WTC11 (cell line): ENCODE data around the gene ENPP7.

ENCODE experiments used
- ATF2 ChIP-seq: sonication (generic); formaldehyde crosslinking; IDR thresholded peaks from 2 replicates; pipeline ENCODE4 v1.8.1; 2022; ENCODE audit warnings: low read depth, missing genetic modification reagents, borderline replicate concordance
- CTCF ChIP-seq: fragments of 200-600 bp; IDR thresholded peaks from 2 replicates; pipeline ENCODE4 v1.8.0; 2022; ENCODE audit warnings: antibody characterized with exemption
- ETV6 ChIP-seq: sonication (generic); formaldehyde crosslinking; IDR thresholded peaks from 2 replicates; pipeline ENCODE4 v1.8.1; 2022; ENCODE audit warnings: mild to moderate bottlenecking, missing genetic modification reagents
- MAX ChIP-seq: sonication (generic); formaldehyde crosslinking; IDR thresholded peaks from 2 replicates; pipeline ENCODE4 v1.8.0; 2022; ENCODE audit warnings: mild to moderate bottlenecking, missing genetic modification reagents
- NFYB ChIP-seq: sonication (generic); formaldehyde crosslinking; conservative IDR thresholded peaks from 2 replicates; pipeline ENCODE4 v1.8.0; 2022; ENCODE audit warnings: low read depth, missing genetic modification reagents
- NR2C2 ChIP-seq: sonication (generic); formaldehyde crosslinking; IDR thresholded peaks from 2 replicates; pipeline ENCODE4 v1.8.0; 2022; ENCODE audit warnings: mild to moderate bottlenecking, missing genetic modification reagents
- SP1 ChIP-seq: sonication (generic); formaldehyde crosslinking; conservative IDR thresholded peaks from 2 replicates; pipeline ENCODE4 v1.8.1; 2022; ENCODE audit warnings: missing genetic modification reagents
- TEAD1 ChIP-seq: sonication (generic); formaldehyde crosslinking; IDR thresholded peaks from 2 replicates; pipeline ENCODE4 v1.8.0; 2022; ENCODE audit warnings: mild to moderate bottlenecking, missing genetic modification reagents
- ZNF121 ChIP-seq: sonication (generic); formaldehyde crosslinking; IDR thresholded peaks from 2 replicates; pipeline ENCODE4 v1.8.0; 2023; ENCODE audit warnings: missing genetic modification reagents
- ZNF232 ChIP-seq: sonication (generic); formaldehyde crosslinking; IDR thresholded peaks from 2 replicates; pipeline ENCODE4 v1.8.0; 2022; ENCODE audit warnings: mild to moderate bottlenecking, missing genetic modification reagents

GRCh38 chr17:79748295-79749099, 17.8 kb downstream of the ENPP7 start:
- TF ChIP-seq CTCF (no peak), ATF2 (CRISPR knock-in tag) (no peak), SP1 (CRISPR knock-in tag) (0 out of 2 replicates have a peak, but pooled peaks have one; percentile 21), TEAD1 (CRISPR knock-in tag) (no peak), NR2C2 (no peak), NFYB (no peak), MAX (no peak), ZNF121 (CRISPR knock-in tag) (no peak), ETV6 (no peak), ZNF232 (CRISPR knock-in tag) (no peak)
